GM19467 (cell line): ENCODE measurements around the gene VWA8.
"Not testable (repeated sequence)": the region's sequence is repeated elsewhere in the genome, so short reads cannot be mapped to it uniquely, and the experiment has no call there.

Experiments
- ATAC-seq: cut with Tn5 transposase; IDR thresholded peaks from one replicate; pipeline ENCODE4 v1.9.1; 2021; ENCODE audit warnings: mild to moderate bottlenecking, moderate library complexity; ENCODE audit not compliant: unreplicated experiment

Gene VWA8

DNA sequence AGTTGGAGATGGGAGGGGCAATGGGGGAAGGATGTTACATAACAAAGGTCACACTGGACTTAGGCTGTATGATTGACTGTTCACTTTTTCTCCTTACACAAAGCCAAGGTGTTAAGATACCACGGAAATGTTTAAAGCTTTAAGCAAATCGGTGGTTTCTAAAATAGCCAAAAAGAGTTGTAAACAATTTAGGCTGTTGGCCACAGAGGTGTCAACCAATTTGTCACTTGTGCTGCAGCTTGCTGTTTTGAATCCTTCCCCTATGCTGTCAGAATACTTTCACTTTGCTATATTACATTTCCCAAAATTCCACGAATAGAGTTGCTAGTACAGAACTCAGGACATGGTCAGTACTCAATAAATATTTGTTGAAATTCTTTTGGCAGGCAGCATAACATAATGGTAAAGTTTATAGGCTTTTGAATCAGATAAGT, 149.3 kb downstream of the VWA8 start:
- peak; percentile 63 for ATAC-seq

DNA sequence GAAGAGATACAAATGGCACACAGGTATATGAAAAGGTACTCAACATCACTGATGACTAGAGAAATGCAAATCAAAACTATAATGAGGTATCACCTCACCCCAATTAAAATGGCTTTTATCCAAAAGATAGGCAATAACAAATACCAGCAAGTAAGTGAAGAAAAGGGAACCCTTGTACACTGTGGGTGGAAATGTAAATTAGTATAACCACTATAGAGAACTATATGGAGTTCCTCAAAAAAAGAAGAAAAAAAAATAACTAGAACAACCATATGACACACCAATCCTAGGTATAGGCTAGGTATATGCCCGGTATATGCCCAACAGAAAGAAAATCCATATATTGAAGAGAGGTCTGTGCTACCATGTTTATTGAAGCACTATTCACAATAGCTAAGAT, 150.9 kb downstream of the VWA8 start:
- no peak for ATAC-seq

DNA sequence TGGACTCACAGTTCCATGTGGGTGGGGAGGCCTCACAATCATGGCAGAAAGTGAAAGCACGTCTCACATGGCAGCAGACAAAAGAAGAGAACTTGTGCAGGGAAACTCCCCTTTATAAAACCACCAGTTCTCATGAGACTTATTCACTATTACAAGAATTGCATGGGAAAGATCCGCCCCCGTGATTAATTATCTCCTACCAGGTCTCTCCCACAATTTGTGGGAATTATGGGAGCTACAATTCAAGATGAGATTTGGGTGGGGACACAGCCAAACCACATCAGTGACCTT, 157.5 kb downstream of the VWA8 start:
- ATAC-seq, result not testable (repeated sequence)

DNA sequence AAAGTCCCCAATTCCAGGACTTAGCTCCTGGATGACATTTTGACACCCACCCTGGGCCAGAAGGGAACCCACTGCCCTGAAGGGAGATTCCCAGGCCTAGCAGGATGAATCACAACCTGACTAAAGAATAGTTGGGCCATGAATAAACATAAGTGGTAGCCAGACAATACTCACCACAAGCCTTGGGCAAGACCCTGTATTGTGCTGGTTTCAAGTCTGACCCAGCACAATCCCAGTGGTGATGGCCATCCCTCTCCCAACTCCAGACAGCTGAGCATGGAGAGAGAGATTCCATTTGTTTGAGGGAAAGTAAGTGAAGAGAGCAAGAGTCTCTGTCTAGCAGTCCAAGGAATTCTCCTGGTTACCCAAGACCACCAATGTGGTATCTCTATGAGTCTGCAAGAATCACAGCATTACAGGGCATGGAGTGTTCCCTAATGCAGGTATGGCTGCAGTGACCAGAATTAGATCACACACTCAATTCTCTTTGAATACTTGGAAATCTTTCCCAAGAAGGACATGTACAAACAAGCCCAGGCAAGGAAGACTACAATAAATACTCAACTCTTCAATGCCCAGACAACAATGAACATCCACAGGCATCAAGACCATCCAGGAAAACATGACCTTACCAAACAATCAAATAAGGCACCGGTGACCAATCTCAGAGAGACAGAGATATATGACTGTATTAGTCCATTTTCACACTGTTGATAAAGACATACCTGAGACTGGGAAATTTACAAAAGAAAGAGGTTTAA, 158.0 kb downstream of the VWA8 start:
- ATAC-seq, result no peak

DNA sequence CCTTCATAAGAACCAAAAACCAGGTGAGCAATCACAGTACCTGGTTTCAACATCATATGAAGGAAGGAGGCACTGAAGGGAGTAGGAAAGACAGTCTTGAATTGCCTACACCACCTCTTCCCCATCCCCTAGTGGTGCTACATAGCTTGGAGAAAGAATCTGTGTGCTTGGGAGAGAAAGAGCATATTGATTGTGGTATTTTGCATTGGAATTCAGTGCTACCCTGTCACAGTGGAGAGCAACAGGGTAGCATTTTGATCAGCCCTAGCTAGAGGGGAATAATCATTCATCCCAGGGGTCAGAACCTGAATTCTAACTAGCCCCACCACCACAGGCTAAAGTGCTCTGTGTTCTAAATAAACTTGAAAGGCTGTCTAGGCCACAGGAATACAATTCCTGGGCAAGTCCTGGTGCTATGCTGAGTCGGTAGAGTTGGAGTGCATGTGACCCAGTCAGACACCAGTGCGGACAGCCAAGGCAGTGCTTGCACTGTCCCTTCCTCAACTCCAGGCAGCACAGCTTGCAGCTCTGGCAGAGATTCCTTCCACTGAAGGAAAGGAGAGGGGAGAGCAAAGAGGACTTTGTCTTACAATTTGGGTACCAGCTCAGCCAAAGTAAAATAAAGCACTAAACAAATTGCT, 158.7 kb downstream of the VWA8 start:
- no peak for ATAC-seq

DNA sequence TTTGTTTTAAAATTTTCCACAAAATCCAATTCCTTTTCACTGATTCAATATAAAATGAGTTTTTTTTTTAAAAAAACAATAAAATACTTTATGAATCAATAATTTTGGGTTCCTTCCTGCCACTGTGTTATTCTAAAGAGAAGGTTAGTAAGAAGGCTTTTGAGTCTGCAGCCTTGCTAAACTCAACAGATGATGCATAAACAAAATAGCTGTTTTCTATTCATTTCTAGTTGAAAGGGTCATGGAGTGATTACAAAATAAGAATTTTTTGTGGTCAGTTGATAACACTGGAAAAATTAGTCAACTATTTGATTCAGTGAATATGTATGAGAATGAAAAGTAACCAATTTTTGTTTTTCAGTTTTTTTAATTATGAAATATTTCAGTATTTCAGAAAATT, 169.9 kb downstream of the VWA8 start:
- no peak for ATAC-seq

DNA sequence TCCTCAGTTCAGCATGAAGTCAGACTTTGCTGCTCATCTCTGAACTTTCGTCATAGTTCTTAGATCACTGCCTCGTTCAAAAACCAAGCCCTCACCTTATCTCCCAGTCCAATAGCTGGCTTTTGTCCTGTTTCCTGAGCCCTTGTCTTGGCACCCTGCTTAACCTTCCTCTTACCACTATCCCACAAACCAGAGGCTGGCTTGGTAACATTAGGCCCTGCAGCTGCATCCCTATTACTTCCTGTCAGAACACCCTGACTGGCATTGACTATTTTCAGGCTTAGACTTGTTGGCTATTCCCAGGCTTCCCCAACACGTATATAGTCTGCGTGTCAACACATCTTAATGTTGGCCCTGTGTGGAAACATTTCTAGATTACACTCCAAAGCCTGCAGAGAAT, 172.4 kb downstream of the VWA8 start:
- ATAC-seq, result no peak

DNA sequence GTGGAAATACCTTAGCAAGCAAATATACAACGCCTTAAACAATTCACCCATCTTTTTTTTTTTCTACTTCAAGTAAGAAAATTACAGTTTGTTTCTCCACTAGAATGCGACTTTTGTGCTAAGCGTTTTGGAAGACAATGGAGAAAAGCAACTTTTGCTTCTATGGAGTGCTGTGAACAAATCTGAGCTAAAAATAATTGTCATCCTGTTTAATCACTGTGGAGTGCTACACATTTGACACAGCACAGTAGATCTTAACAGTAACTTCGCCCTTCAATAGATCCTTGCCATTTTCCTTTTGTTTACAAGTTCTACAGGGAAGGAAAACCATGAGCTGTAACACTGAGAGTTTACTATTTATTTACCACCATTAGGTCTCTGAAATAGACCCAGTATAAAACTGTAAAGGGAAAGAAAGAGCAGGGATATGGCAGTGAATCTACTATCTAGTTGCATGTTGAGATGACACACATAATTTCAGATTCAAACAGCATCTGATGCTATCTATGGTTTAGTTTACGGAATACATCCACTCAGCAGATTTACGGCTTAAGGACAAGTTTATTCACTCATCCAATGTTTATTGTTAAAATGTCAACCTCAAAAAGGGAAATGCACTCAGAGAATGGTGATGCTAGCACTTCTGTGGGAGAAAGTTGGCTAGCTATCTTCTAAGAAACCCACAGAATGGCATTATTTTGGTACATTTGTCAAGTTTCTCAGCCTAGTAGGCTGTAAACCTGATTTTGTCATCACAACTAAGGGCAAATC, 175.3 kb downstream of the VWA8 start:
- ATAC-seq, result no peak

DNA sequence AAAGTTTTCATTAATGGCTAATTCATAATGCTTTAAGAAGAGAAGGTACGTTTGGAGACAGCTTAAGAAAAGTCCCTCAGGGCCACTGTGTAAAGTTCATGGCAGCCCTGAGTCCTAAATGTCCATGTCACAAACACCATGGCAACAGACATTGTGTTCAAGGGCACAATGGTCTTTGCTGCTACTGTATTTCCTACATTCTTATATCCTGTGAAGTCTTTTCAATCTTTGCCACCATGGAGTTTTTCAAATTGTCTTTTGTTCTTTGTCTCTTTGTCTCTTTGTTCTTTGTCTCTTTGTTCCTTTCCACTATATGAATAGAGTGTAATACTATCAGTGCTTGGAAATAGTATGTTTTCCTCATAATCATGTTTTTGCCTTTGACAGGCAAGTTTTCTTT, 178.8 kb downstream of the VWA8 start:
- no peak for ATAC-seq

DNA sequence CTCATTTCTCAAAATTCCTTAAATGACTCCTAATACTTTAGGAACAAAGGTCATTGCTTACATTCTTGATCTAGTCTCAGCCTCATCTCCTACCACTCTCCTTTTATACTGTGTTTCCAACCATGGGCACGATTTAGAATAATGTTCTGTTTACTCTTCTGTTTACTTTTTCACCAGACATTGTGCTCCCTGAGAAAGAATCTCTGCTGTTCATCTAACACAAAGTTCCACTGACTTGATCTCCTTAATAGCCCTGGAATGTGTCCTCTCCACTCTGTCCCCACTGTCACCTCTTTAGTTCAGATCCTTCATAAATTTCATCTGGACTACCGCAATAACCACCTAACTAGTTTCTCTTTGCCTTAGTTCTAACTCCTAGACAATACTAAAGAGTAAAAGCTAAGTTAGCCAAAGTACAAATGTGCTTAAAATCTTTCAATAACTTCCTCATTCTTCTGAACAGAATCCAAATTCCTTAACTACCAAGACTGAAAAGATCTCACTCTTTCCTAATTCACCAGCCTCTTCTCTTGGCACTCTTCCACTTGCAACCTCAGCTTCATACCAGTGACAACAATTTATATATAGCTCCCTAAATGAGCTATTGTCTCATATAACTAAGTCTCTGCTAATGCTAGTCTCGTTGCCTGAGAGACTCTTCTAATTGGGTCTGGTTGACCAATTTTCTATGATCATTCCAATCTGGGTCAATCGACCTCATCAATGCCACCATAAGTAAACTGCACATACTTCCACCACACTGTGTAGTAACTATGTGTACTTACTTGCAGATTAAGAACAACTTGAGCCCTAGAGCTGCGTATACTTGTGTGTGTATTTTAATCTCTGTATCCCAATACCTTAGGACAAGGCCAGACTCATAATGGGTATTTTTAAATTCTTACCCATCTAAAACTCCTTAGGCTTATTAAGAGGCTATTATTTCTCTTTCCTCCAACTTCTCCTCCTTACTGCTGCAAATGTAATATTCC, 179.9 kb downstream of the VWA8 start:
- ATAC-seq, result no peak

DNA sequence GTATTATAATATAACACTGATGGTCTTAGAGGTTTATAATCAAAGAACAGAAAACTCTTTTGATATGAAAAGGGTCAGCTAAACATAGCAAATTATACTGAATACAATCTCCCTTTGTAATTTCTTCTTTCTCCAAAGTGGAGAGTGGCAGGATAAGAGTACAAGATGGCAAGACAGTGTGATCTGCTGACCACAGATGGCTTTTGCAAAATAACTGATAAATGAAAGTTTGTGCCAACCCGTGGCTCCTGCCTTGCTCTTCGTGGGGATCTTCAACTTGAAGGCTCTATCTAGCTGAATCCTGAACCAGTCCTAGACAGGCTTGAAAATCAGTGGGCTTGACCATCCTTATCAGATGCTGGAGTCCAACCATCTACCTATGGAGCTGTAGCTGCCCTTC, 185.7 kb downstream of the VWA8 start:
- no peak for ATAC-seq

DNA sequence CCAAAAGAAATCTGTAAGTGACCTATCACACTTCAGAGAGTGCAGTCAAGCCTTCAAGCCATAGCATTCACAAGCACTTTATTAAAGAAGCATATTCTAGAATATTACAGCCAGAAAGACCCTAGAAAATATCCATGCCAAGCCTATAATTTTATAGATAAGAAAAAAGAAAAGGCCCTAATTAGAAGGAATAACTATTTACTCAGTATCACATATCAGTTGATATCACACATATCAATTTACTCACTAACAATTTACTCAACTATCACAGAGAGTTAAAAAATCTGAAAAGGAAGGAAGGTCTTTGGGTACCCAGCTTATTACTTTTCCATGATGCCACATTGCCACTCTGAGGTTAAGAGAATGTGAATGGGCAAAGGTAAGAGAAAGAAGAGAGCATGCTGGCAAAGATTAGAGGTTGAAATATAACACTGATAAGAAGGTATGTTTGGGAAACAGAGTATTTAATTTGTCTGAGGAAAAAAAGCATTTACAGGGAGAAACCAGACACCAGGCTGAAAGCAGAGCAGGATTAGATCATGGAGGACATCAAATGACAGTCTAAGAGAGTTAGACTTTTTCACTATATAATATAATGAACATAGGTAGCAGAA, 186.2 kb downstream of the VWA8 start:
- no peak for ATAC-seq

DNA sequence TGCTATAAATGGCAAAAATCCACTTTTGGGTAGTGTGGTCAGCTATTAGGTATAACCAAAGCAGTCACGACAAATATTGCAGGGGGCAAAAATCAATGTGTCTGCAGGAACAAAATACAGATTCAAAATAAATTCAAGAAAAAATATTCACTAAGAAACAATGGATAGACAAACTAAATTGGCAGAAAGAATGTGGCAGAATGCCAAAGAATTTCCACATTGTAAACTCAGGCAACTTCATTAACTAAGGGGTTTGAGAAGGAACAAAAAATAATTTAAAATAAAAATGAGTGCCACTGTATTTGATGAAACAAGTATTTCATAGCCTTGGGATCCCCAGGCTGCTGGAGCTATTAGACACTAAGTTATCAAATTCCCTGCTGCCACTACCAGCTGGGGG, 193.1 kb downstream of the VWA8 start:
- ATAC-seq, result no peak

DNA sequence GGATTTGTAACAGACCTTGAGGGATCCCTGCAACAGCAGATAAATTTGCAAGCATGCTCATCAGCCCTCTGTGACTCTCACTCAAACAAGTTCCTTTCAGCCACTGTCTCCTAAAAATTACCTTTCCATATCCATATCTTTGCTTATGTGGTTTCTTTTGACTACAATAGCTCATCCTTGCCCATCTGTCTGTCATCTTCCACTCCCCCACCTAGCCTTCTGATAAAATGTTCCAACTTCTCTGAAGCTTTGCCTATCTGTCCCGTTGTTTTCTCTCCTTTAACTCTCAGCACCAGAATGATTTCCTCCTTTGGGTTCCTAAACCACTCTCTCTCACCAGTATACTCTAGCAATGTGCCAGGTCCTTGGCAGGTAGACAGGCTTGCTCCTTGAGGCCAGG, 194.5 kb downstream of the VWA8 start:
- ATAC-seq, result no peak

DNA sequence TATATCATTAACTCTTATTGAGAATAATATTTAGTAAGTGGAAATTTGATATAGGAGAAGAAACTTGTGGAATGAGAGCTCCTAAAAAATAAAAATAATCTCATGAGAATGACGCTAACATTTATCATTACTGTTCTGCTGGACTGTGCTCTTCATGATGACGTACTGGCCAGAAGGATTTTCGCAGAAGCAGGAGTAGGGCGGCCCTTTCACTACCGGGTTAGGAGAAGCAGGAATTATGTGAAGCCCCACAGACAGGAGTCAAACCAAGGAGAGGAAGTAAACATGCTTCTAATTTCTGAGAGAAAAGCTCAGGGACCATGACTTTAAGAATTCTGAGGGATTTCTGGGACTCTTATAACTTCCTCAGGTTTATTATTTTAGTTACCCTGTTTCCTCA, 195.1 kb downstream of the VWA8 start:
- no peak for ATAC-seq

DNA sequence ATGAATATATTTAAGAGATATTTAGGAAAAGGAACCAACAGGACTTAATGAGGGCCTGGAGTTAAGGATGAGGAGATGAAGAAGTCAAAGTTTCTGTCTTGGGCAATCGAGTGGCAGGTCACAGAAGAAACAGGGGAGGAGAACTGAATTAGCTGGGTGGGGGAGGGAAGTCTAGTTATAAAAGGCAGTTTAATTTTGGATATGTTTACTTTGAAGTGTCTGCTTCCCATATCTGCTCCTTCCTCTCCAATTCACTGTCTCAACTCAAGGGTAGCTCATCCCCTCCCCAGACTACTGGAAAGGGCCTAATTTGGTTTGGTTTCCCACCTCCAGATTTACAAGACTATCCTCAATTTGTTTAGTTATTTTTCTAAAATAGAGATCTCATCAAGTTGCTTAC, 195.9 kb downstream of the VWA8 start:
- ATAC-seq, result no peak

DNA sequence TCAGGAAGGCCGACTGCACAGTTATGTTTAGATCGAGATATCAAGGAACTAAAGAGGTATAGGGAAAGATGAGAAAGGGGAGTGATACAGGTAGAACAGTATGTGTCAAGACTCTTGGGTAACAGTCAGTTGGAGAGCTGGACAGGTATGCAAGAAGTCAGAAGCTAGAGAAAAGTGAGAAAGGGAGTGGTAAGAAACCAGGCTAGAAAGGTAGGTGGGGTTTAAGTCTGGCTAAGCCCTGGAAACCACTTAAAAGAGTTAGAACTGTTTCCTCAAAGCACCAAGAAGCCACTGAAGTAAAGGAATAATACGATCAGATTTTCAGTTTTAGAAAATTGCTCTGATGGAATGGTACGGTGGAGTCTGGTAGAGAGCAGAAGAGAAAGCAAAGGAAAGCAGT, 196.4 kb downstream of the VWA8 start:
- no peak for ATAC-seq

DNA sequence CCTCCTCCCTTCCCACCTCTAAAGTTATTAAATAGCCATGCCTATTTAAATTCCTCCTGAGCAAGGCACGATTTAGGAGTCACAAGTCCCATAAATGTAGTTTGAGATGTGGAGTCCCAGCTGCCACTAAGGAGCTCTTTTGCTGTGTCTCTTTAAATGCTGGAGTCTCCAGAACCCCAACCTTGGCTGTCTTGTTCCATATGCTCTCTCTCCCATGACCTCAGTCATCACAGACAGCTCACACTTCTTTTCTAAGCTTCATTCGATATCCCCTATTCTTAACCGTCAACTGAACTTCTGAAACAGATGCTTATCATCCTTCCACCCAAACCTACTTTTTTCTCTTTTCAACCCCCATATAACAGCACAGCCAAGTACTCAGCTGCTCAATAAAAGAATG, 197.1 kb downstream of the VWA8 start:
- ATAC-seq, result no peak

DNA sequence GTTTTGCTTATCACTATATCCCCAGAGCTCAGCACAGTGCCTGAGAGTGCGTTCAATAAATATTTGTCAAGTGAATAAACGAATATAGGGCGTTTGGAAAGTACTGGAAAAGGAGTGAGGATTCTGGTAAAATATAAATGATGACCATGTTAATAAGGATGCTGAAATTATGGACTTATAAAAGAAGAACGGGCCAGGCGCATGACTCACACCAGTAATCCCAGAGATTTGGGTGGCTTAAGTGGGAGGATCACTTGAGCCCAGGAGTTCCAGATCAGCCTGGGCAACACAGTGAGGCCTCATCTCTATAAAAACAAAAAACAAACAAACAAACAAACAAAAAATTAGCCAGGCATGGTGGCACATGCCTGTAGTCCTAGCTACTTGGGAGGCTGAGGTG, 198.1 kb downstream of the VWA8 start:
- ATAC-seq, result no peak

DNA sequence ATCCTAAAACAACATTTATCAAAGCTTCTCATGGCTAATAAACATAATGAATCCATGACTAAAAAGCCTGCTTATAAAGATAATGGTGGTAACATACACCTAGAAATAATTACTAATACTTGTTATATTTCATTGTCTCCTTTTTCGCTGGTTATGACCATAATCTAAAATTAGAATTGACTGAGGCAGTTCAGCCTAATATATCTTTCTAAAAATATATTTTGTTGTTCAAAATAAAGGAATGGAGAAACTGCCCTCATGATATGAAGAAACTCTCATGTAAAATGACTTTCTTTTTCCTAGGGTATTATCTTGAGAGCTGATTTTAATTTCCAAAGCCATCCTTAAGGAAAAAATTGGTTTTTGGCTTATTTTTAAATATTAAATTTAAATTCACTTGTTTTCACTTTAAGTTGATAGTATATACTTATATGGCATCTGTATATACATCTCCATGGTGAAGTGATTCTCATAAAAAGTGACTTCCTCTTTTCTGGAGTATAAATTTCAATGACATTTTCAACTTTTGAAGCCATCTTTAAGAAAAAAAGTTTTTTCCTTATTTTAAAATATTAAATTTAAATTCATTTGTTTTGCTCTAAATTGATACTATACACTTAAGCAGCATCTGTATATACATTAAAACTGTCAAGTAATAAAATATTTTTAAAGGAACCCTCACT, 204.6 kb downstream of the VWA8 start:
- no peak for ATAC-seq
